H4 (cell line): ENCODE results near the gene POU2F3. TPM values are rescaled to one million over a fixed set of nuclear protein-coding genes. Genes with fewer than 3 reads are reported as not detected.
A peak's percentile ranks its signal among the peaks of the same experiment; 100 is the strongest.

ENCODE experiments used
- DNase-seq: peaks from one replicate; pipeline ENCODE4 v3.0.0-alpha.2; 2015; ENCODE audit warnings: low spot score
- total RNA-seq: library from RNA; depleted of rRNA; stranded (reverse); fragments of >200 nt; shearing (Covaris generic); gene quantifications from 2 replicates; pipeline ENCODE4 v1.2.3, GENCODE V29; 2014

Gene POU2F3
- total RNA-seq, 1 experiment from 2014 or later: 0.10 TPM

- DNase-seq: no peak
These were observed 77.1 kb downstream of the POU2F3 start for GRCh38 chr11:120316880-120317688.

GRCh38 chr11:120317689-120318480 lies 77.9 kb downstream of the POU2F3 start:
- no peak for DNase-seq

DNA sequence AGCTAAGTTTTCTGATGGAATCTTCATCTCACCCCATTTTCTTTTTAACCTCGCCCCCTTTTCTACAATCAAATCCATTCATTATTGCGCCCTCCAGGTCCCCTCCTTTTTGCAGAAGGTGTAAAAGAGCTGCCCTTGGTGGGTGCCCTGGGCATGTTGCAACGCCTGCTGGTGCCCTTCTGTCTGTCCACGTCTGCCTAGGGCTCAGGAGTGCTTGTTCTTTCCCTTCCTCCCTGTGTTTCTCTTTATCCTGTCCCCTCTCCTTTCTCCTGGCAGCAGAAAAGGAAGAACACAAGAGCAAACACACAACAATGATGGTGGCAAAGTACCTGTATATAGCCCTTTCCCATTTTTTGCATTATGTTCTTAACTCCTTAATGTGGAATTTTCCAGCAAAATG lies 79.0 kb downstream of the POU2F3 start:
- no peak for DNase-seq

DNA sequence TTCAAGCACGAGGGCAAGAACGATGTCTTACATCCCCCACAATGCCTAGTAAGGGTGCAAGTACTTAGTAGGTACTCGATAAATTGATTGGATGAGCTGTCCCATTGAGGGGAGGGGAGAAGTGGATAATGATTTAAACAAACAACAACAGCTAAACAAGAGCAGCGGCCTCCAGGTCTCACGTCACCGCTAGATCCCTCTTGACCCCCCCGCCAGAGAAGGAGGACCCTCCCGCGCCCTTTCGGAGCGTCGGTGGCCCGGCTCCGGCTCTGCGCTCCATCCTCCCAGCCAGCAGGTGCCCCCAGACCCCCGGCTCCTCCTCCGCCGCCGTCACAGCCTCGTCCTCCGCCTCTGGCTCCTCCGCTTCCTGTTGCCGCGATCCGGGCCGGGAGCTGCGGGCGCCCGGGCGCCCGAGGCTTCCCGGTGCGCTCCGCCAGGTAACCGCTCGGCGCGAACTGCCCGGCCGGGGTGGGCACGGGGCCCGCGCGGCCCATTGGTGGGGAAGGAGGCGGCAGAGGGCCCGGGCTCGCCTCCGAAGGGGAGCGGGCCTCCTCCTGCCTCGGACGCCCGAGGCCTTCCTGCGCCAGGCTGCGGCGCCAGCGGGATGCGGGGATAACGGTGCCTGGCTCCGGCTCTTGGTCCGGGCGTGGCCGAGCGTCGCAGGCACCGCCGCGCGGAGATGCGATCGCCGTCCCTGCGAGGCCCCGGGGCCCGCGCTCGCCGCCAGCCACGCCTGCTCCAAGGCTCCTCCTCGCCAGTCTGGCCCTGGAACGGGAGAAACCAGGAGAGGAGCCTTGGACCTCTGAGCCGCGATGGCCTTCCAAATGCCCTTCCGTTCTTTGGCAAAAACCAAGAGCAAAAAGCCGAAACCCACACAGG lies 85.2 kb downstream of the POU2F3 start, which contains the start of gene TLCD5:
Gene TLCD5, plus strand, starts transcription at position 368 of the 879 bp plus-strand sequence. CDS start 2,143 bp downstream, outside the sequence.
- DNase-seq: peak; percentile 59

- no peak for DNase-seq
These were observed 86.3 kb downstream of the POU2F3 start for GRCh38 chr11:120326228-120326627.

GRCh38 chr11:120326845-120327281 lies 86.9 kb downstream of the POU2F3 start:
- no peak for DNase-seq

GRCh38 chr11:120327311-120327710 lies 87.4 kb downstream of the POU2F3 start:
- no peak for DNase-seq

GRCh38 chr11:120329556-120329955 lies 89.6 kb downstream of the POU2F3 start:
- no peak for DNase-seq

DNA sequence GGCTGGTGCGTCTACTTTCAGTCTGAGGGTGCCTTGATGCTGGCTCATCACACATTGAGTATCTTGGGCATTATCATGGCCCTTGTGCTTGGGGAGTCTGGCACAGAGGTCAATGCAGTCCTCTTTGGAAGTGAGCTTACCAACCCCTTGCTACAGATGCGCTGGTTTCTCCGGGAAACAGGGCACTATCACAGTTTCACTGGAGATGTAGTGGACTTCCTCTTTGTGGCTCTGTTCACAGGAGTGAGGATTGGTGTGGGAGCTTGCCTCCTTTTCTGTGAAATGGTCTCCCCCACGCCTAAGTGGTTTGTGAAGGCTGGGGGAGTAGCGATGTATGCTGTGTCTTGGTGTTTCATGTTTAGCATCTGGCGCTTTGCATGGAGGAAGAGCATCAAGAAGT lies 90.1 kb downstream of the POU2F3 start:
- no peak for DNase-seq

- peak; percentile 83 for DNase-seq
These were observed 91.5 kb downstream of the POU2F3 start for GRCh38 chr11:120331301-120331996.

- no peak for DNase-seq
These were observed 93.1 kb downstream of the POU2F3 start for GRCh38 chr11:120332822-120333716.

GRCh38 chr11:120333801-120334200 lies 93.9 kb downstream of the POU2F3 start:
- DNase-seq: no peak

- no peak for DNase-seq
These were observed 94.4 kb downstream of the POU2F3 start for GRCh38 chr11:120334332-120334731.

DNA sequence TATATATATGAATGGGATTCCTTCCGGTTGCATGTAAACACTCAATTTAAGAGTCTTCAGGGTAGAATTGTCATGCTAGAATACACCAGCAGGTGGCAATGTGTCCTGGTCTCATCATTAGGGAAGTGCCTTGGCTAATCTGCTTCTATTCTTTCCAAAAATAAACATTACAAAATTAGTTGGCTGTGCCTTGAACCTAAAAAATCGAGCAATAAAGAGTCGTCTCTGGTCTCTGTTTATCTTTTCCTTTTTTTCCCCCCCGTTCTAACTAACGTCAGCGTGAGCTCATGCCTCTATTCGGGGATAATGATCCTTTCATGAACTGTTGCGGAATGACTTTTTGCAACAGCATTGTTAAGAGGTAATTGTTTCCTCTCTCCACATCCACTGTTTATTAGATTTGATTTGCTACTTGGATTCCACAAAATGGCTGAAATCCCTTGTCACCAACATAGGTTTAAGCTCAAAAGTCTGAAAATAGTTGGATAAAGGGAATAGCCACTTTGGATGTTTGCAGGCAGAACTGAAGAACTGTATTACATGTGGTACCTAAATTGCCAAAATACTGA lies 95.0 kb downstream of the POU2F3 start:
- peak; percentile 88 for DNase-seq

GRCh38 chr11:120335556-120335907 lies 95.6 kb downstream of the POU2F3 start:
- no peak for DNase-seq

GRCh38 chr11:120335908-120336640 lies 96.1 kb downstream of the POU2F3 start, which contains the start of gene ARHGEF12:
TSS of gene ARHGEF12 (plus strand) at chr11:120336413. CDS start at chr11:120337244, 831 bp downstream.
- peak; percentile 90 for DNase-seq

- DNase-seq: no peak
These were observed 96.9 kb downstream of the POU2F3 start for GRCh38 chr11:120336641-120337354.
